ENCODE measurements around the gene MTUS2.

MTUS2 gene

GRCh38 chr13:28820099-28821051, at the start of gene MTUS2:
Gene MTUS2 (plus strand): TSS chr13:28820339.
- DNase-seq (ENCODE audit: low read depth, low spot score), result no peak

GRCh38 chr13:28778308-28779215, 41.6 kb upstream of the MTUS2 start:
- no peak for DNase-seq (ENCODE audit: low read depth, low spot score)

GRCh38 chr13:28792992-28793391, 27.1 kb upstream of the MTUS2 start:
- DNase-seq (ENCODE audit: low read depth, low spot score), result no peak

- no peak for DNase-seq (ENCODE audit: low read depth, low spot score)
Observed at GRCh38 chr13:28794396-28794795, 25.7 kb upstream of the MTUS2 start.

GRCh38 chr13:28796938-28797257, 23.2 kb upstream of the MTUS2 start:
- no peak for DNase-seq (ENCODE audit: low read depth, low spot score)

- no peak for DNase-seq (ENCODE audit: low read depth, low spot score)
Observed at GRCh38 chr13:28805193-28805819, 14.8 kb upstream of the MTUS2 start.

GRCh38 chr13:28817204-28817603, 2.9 kb upstream of the MTUS2 start:
- DNase-seq (ENCODE audit: low read depth, low spot score), result no peak

GRCh38 chr13:28819046-28819730, 951 bp upstream of the MTUS2 start:
- DNase-seq (ENCODE audit: low read depth, low spot score), result no peak

GRCh38 chr13:28819735-28820098, 422 bp upstream of the MTUS2 start:
- DNase-seq (ENCODE audit: low read depth, low spot score), result no peak

- DNase-seq (ENCODE audit: low read depth, low spot score), result no peak
Observed at GRCh38 chr13:28822151-28822550, 2.0 kb downstream of the MTUS2 start.

GRCh38 chr13:28822801-28823200, 2.7 kb downstream of the MTUS2 start:
- DNase-seq (ENCODE audit: low read depth, low spot score), result no peak

GRCh38 chr13:28825379-28825778, 5.2 kb downstream of the MTUS2 start:
- DNase-seq (ENCODE audit: low read depth, low spot score), result no peak

GRCh38 chr13:28826368-28826767, 6.2 kb downstream of the MTUS2 start:
- DNase-seq (ENCODE audit: low read depth, low spot score), result no peak

GRCh38 chr13:28830580-28830979, 10.4 kb downstream of the MTUS2 start:
- no peak for DNase-seq (ENCODE audit: low read depth, low spot score)

GRCh38 chr13:28831117-28831516, 11.0 kb downstream of the MTUS2 start:
- no peak for DNase-seq (ENCODE audit: low read depth, low spot score)

- DNase-seq (ENCODE audit: low read depth, low spot score), result no peak
Observed at GRCh38 chr13:28837111-28837510, 17.0 kb downstream of the MTUS2 start.

GRCh38 chr13:28843639-28844038, 23.5 kb downstream of the MTUS2 start:
- DNase-seq (ENCODE audit: low read depth, low spot score), result no peak

GRCh38 chr13:28849441-28849840, 29.3 kb downstream of the MTUS2 start:
- DNase-seq (ENCODE audit: low read depth, low spot score), result no peak

- DNase-seq (ENCODE audit: low read depth, low spot score), result no peak
Observed at GRCh38 chr13:28850226-28850625, 30.1 kb downstream of the MTUS2 start.

- no peak for DNase-seq (ENCODE audit: low read depth, low spot score)
Observed at GRCh38 chr13:28851422-28851821, 31.3 kb downstream of the MTUS2 start.

- DNase-seq (ENCODE audit: low read depth, low spot score), result no peak
Observed at GRCh38 chr13:28854657-28855056, 34.5 kb downstream of the MTUS2 start.

GRCh38 chr13:28856287-28856686, 36.1 kb downstream of the MTUS2 start:
- no peak for DNase-seq (ENCODE audit: low read depth, low spot score)
